GM12875 (cell line): ENCODE measurements around the gene UFSP1.

ENCODE experiments used
- H3K4me3 ChIP-seq: one replicate; pipeline ENCODE4 v1.5.1; 2011; ENCODE audit warnings: low read depth, low read length, control low read depth
- TF ChIP-seq, protein P1 (sequence below): IDR thresholded peaks from 2 replicates; pipeline ENCODE4 v1.5.1; 2011; ENCODE audit warnings: low read depth, mild to moderate bottlenecking, control low read depth, inconsistent platforms, low read length, moderate library complexity, borderline replicate concordance; ENCODE audit not compliant: insufficient read depth

The UFSP1 gene

DNA sequence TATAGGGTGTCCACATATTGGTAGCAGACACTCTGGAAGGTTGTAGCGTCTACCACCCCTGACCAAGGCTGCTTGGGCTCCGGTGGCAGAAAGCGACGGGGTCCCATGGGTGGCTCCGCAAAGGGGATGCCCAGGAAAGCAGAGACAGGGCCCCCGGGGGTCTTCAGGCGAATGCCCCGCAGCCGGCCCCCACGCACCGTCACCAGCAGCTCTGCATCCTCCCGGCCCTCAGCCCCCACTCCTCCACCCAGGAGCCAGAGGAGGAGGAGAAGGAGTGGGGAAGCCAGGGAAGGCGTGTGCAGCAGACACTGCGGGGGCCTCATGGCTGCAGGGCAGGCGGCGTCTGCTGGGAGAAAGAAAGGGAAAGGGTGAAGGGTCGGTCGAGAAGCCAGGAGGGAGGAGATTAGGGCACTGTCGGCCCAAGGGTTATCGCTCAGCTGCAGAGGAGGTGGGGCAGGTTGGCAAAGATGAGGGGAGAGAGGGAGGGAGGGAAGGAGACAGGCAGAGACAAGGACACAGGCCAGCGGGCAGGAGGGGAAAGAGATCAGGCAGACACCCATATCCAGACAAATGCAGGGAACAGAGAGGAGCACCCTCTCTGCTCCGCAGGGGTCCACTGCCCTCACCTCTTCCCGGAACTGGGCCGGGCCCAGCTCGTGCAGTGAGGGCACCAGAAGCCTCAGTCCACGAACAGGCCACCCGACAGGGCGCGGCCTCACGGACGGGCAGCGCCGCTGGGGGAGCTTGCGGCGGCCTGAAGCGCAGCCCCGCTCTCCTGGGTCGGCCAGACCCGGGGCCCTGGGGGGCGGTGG lies 4.6 kb upstream of the UFSP1 start:
- TF ChIP-seq, protein P1, sequence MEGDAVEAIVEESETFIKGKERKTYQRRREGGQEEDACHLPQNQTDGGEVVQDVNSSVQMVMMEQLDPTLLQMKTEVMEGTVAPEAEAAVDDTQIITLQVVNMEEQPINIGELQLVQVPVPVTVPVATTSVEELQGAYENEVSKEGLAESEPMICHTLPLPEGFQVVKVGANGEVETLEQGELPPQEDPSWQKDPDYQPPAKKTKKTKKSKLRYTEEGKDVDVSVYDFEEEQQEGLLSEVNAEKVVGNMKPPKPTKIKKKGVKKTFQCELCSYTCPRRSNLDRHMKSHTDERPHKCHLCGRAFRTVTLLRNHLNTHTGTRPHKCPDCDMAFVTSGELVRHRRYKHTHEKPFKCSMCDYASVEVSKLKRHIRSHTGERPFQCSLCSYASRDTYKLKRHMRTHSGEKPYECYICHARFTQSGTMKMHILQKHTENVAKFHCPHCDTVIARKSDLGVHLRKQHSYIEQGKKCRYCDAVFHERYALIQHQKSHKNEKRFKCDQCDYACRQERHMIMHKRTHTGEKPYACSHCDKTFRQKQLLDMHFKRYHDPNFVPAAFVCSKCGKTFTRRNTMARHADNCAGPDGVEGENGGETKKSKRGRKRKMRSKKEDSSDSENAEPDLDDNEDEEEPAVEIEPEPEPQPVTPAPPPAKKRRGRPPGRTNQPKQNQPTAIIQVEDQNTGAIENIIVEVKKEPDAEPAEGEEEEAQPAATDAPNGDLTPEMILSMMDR = no peak
- peak overlapping the region; percentile 48 for H3K4me3 ChIP-seq

DNA sequence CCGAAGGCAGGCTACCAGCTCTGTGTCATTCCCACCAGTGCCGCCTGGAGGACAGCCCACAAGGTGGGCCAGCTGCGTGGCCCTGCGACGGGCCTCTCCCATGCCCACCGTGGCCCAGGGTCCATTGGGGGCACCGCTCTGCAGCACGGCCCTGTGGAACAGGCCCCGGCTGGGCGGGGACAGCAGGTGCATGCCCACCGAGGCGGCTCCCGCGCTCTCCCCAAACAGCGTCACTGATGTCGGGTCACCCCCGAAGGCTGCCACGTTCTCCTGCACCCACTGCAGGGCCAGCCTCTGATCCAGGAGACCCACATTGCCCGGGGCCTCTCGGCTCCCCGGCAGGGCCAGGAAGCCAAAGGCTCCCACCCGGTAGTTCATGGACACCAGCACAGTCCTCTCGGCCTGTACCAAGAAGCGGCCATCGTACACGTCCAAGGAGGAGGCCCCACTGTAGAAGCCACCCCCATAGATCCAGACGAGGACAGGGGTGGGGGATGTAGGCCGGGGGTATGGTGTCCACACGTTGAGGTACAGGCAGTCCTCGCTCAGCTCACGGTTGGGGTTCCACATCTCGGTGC lies 3.9 kb upstream of the UFSP1 start:
- TF ChIP-seq, protein P1 = no peak

DNA sequence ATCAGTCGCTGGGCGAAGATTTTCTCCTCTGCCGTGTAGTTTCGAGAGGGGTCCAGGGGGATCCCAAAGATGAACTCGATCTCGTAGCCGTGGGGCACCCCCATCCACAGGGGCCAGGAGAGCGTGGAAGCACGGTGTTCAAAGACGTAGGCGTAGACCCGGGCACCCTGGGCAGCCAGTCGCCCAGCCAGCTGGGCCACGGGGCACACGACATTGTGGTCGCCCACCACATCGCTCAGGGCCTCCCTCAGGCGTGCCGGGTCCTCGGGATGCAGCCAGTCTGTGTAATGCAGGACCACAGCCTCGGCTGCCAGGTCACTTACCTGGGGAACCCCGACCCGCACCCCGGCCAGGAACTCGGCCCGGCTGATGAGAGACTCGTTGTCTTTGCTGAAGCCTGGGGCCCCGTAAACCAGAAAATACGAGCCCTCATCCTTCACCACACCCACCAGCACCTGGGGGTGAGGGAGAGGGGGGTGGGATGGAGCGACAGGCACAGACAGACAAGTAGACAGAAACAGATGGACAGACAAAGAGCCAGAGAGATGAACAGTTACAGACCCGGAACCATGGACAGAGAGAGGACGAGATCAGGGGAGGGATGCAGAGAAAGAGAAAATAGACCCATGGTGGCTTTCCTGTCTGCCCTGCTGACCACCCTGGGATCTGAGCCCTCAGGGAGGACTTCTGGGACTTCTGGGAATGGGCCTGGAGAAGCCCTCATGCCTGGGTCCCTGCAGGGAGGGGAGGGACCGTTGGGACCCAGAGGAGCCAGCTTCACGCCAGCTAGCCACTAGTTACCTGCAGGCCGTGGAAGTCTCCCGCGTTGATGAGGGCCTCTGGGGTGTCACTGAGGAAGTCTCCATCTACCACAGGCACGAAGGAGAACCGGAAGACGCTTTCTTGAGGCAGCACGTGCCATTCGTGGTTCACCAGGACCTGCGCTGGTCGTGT lies 3.1 kb upstream of the UFSP1 start:
- TF ChIP-seq, protein P1 = no peak
- H3K4me3 ChIP-seq = no peak overlapping the region

More for the DNA sequence above, 3.9 kb upstream of the UFSP1 start:
- H3K4me3 ChIP-seq = no peak overlapping the region

DNA sequence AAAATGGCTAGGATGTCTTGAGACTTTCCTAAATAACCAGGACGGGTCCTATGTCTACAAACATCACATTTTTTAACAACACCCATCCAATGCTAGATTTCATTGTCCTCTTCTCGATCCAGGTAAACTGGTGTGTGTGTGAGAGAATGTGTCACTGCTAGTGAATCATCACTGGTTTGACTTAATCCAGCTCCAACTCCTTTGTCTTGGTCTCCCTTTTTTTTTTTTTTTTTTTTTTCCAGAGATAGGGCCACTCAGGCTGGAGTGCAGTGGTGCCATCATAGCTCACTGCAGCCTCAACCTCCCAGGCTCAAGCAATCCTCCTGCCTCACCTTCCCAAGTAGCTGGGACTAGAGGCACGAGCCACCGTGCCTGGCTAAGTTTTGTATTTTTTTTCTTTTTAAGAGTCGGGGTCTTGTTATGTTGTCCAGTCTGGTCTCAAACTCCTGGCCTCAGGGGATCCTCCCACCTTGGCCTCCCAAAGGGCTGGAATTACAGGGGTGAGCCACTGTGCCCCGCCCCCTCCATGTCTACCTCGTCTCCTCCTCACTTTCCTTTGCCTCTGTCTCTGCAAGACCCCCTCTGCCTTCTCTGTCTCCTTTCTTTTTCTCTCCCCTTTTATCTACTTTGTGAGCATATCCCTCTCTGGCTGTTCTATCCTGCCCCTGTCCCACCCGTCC lies 2.2 kb upstream of the UFSP1 start:
- TF ChIP-seq, protein P1 = no peak
- no peak overlapping the region for H3K4me3 ChIP-seq

DNA sequence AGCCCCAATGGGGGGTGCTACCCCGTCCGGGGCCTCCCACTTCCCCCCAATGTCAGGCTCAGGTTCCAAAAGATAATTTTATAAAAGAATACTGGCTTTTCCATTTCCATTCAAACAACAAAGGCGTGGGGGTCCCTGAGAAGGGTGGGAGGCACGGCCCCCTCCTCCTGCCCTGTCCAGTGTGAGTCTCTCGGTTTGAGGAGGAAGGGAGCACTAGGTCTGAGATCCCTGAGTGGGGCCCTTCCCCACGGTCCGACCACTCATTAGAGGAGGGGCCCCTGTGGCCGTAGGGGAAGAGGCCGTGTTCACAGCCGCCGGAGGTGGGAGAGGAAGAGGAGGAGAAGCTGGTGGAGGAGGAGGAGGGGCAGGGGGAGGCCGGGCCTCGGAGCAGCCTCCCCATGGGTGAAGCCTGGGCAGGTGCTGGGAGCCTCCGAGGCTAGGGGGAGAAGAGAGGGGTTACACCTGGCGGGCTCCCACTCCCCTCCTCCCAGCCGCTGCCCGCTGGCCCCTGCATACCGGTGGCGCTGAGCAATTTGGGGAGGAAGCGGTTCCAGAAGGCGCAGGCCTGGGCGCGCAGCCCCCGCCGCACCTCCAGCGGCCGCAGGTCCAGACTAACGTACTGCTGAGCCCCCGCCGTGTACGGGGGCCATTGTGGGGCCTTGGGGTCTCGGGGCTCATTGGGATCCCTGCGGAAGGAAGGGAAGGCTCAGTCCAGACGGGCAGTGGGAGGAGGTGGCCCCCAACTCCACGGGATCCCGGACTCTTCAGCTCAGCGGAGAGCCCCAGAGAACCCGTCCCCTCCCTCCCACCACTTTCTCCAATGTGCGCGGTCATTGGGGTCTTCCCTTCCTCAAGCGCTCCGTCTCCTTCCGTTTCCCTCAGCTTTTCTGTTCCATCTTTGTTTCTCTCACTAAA lies 1.4 kb upstream of the UFSP1 start:
- TF ChIP-seq, protein P1 = 0 out of 2 replicates have a peak, but pooled peaks have one; percentile 1
- peak overlapping the region; percentile 59 for H3K4me3 ChIP-seq
